Esophagus squamous epithelium (tissue), 5 donors: ENCODE measurements around the gene POLD4. TPM values are rescaled to one million over a fixed set of nuclear protein-coding genes. Genes with fewer than 3 reads are reported as not detected.
A peak's percentile ranks its signal among the peaks of the same experiment; 100 is the strongest.

ENCODE experiments used
- DNase-seq: peaks from one replicate; lab custom pipeline; 2025; lab: John Stamatoyannopoulos, UW
- H3K27ac ChIP-seq, 4 donors: fragments of 200-600 bp; sonication (generic); one replicate each; pipeline ENCODE4 v1.5.1; 2016 to 2019; ENCODE audit warnings: mild to moderate bottlenecking in 1 of 4
- H3K27me3 ChIP-seq, 4 donors: fragments of 200-600 bp; sonication (generic); 1 replicate in 3 of 4; 2 replicates in 1 of 4; pipeline versions ENCODE4 v1.5.1 to v1.6.0; 2017 to 2021; ENCODE audit warnings: antibody characterized with exemption in 1 of 4
- H3K36me3 ChIP-seq, 3 donors: fragments of 200-600 bp; sonication (generic); one replicate each; pipeline ENCODE4 v1.5.1; 2016 to 2019
- H3K4me1 ChIP-seq, 3 donors: fragments of 200-600 bp; sonication (generic); one replicate each; pipeline ENCODE4 v1.5.1; 2017 to 2019
- H3K4me3 ChIP-seq, 4 donors: fragments of 200-600 bp; sonication (generic); 1 replicate in 3 of 4; 2 replicates in 1 of 4; pipeline ENCODE4 v1.5.1; 2016 to 2019; ENCODE audit warnings: mild to moderate bottlenecking in 2 of 4, moderate library complexity in 1 of 4
- H3K9me3 ChIP-seq, 3 donors: fragments of 200-600 bp; sonication (generic); one replicate each; pipeline ENCODE4 v1.5.1; 2016 to 2019
- CTCF ChIP-seq, 6 experiments: fragments of 450-650 bp in 4 of 6; fragments of 200-600 bp in 2 of 6; sonication (generic) in 2 of 6; IDR thresholded peaks; one replicate each; pipeline ENCODE4 v1.5.1; 2016 to 2019; ENCODE audit warnings: antibody characterized with exemption in 6 of 6, mild to moderate bottlenecking in 4 of 6, moderate library complexity in 4 of 6
- POLR2A ChIP-seq, 4 donors: fragments of 450-650 bp; IDR thresholded peaks; one replicate each; pipeline ENCODE4 v1.6.1; 2017; ENCODE audit warnings: antibody characterized with exemption in 4 of 4, mild to moderate bottlenecking in 4 of 4, moderate library complexity in 3 of 4
- WGBS, 2 donors: methylation state at CpG; one replicate each; pipeline ENCODE4 v1.1.5; 2018; 5-methylcytosine and 5-hydroxymethylcytosine counted together
- intact Hi-C: fragments of 100-400 bp; cut with DNase I; formaldehyde crosslinking; loops from one replicate; pipeline ENCODE4 v1.15.0; 2022
- total RNA-seq, 4 donors: library from RNA; depleted of rRNA; stranded (reverse); fragments of >200 nt; gene quantifications; one replicate each; pipeline ENCODE4 v1.1.0, GENCODE V29; 2016
- donor health status: DM: yes; HTN: yes; CAD: no.

Gene POLD4
- total RNA-seq, 4 donors from 2014 or later = 62.6 to 113 (median 74.7) TPM

GRCh38 chr11:67311556-67312082 is 41.7 kb downstream of the POLD4 start:
- no peak for DNase-seq
- 45 to 46% methylated on average over 6 to 11 of the region's 15 CpGs for WGBS, 2 donors
- H3K27ac ChIP-seq = peak overlapping the region; percentile 93 to 99 (median 96)
- H3K36me3 ChIP-seq = peaks cover 0 to 47% (median 27%) of the 10 kb centered on the region in 3 donors
- intact Hi-C loops = loop anchor here (10.0 kb wide), 1 partner anchor 257 kb away; the partner anchor contains the start of gene RHOD
- H3K9me3 ChIP-seq = no peaks in the 10 kb centered on the region
- no peaks in the 10 kb centered on the region for H3K27me3 ChIP-seq
- TF ChIP-seq CTCF (IDR thresholded peaks at IDR 0.05) (no peak), POLR2A (IDR thresholded peaks at IDR 0.05) (peak in 1 of 4 donors; percentile 10)
- peaks cover 44 to 88% (median 51%) of the 10 kb centered on the region in 3 donors for H3K4me1 ChIP-seq
- H3K4me3 ChIP-seq = peak overlapping the region in 3 of 4 donors; percentile 23 to 48 (median 36)

- Histone ChIP-seq H3K27ac (peak overlapping the region; percentile 93 to 99 (median 96)), H3K9me3 (no peaks in the 10 kb centered on the region), H3K27me3 (no peaks in the 10 kb centered on the region), H3K36me3 (peaks cover 0 to 52% (median 27%) of the 10 kb centered on the region in 3 donors), H3K4me1 (peaks cover 41 to 83% (median 48%) of the 10 kb centered on the region in 3 donors), H3K4me3 (peak overlapping the region in 3 of 4 donors; percentile 23 to 48 (median 36))
- intact Hi-C loops = loop anchor here (10.0 kb wide), 1 partner anchor 256 kb away; the partner anchor contains the start of gene RHOD
- no peak for DNase-seq
- WGBS, 2 donors = 54 to 60% methylated on average over 2 to 13 of the region's 18 CpGs
- no peak for TF ChIP-seq CTCF (IDR thresholded peaks at IDR 0.05)
- TF ChIP-seq POLR2A (IDR thresholded peaks at IDR 0.05) = no peak
Observed at GRCh38 chr11:67311051-67311555, 42.2 kb downstream of the POLD4 start.

- peak overlapping the region in 1 of 4 donors; percentile 48 for H3K4me3 ChIP-seq
- TF ChIP-seq POLR2A (IDR thresholded peaks at IDR 0.05) (peak in 1 of 4 donors; percentile 29), CTCF (IDR thresholded peaks at IDR 0.05) (no peak)
- H3K4me1 ChIP-seq = peaks cover 36 to 82% (median 47%) of the 10 kb centered on the region in 3 donors
- H3K9me3 ChIP-seq = no peaks in the 10 kb centered on the region
- H3K36me3 ChIP-seq = peaks cover 0 to 52% (median 27%) of the 10 kb centered on the region in 3 donors
- peak overlapping the region; percentile 93 to 99 (median 96) for H3K27ac ChIP-seq
- H3K27me3 ChIP-seq = no peaks in the 10 kb centered on the region
- intact Hi-C loops = loop anchor here (10.0 kb wide), 1 partner anchor 256 kb away; the partner anchor contains the start of gene RHOD
- WGBS, 2 donors = 46 to 100% methylated on average over 1 to 3 of the region's 19 CpGs
- no peak for DNase-seq
Observed at GRCh38 chr11:67310246-67311050, 42.9 kb downstream of the POLD4 start.

GRCh38 chr11:67309661-67310061 is 43.7 kb downstream of the POLD4 start:
- intact Hi-C loops = loop anchor here (10.0 kb wide), 1 partner anchor 255 kb away; the partner anchor contains the start of gene RHOD
- H3K9me3 ChIP-seq = no peaks in the 10 kb centered on the region
- no peak for TF ChIP-seq CTCF (IDR thresholded peaks at IDR 0.05)
- no peak for TF ChIP-seq POLR2A (IDR thresholded peaks at IDR 0.05)
- peak overlapping the region; percentile 93 to 99 (median 96) for H3K27ac ChIP-seq
- DNase-seq = no peak
- no peak overlapping the region for H3K4me3 ChIP-seq
- peaks cover 37 to 82% (median 49%) of the 10 kb centered on the region in 3 donors for H3K4me1 ChIP-seq
- WGBS, 2 donors = no CpG with 5 or more reads among the region's 14 CpGs
- peaks cover 0 to 52% (median 27%) of the 10 kb centered on the region in 3 donors for H3K36me3 ChIP-seq
- no peaks in the 10 kb centered on the region for H3K27me3 ChIP-seq
